HG03135 (cell line): ENCODE data around the gene LUZP2.

Source experiments
- ATAC-seq: cut with Tn5 transposase; IDR thresholded peaks from one replicate; pipeline ENCODE4 v1.9.1; 2021; ENCODE audit warnings: mild to moderate bottlenecking, moderate library complexity; ENCODE audit not compliant: unreplicated experiment

The LUZP2 gene

DNA sequence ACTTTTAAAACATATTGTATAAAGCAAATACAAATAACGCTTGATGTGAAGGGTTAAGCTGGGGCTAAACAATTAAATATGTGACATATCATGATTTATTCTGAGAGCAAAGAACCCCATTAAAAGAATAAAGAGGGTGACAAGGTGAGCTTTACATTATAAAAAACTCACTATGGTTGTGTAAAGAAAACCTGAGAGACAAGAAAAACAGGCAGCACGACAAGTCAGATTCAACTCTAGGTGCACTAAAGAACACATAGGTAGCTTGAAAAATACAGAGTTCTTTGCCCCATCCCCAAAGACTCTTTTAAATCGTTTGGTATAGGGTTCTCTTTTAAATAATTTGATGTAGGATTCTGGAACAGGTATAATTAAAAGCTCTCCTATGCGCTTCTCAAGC, 63.5 kb downstream of the LUZP2 start:
- ATAC-seq, result no peak

DNA sequence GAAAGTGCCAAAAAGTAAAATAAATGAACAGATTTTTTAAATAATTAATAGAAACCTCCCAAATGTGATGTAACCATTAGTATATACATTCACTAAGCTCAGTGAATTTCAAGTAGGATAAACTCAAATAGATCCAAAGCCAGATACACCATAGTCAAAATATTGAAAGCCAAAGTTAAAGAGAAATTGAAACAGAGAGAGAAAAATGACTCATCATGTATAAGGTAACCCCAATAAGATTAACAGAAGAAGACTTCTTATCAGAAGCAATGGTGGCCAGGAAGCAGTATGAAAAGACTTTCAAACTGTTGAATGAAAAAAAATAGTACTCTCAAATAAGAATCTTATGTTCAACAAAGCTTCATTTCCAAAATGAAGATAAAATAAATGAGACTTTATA, 70.5 kb downstream of the LUZP2 start:
- peak; percentile 83 for ATAC-seq

DNA sequence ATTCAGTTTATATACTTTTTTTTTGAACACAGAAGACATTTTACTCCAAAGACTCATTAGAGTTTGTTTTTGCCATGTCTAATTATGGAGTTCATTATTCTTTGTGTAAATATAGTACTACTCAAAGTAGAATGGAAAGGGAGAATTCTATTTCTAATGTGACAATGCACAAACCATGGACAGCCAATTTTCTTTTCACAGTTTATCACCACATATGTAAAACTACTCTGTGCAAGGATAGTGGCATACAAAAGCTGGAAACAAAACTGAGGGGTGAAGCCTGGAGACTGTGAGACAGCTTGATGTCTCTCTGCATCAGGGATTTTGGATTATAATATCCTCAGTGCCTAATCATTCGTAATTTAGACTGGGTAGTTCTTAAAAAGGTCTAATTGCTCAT, 75.5 kb downstream of the LUZP2 start:
- ATAC-seq, result no peak

DNA sequence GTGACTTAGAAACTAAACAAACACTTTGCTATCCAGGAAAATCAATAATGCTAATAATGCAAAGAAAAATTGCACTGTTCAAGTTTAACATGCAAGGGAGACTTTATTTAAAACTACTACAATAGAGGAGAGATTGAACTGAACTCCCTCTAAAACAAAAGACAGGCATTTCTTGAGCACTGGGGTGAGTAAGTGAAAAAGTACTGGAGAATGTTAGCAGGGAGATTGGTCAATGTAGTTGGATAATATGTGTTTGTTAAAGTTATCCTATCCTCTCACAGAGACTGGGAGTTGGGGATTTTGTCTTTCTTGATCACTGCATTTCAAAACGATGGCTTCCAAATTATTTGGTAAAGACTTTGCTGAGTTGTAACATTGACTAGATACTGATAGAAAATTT, 77.6 kb downstream of the LUZP2 start:
- ATAC-seq, result no peak

DNA sequence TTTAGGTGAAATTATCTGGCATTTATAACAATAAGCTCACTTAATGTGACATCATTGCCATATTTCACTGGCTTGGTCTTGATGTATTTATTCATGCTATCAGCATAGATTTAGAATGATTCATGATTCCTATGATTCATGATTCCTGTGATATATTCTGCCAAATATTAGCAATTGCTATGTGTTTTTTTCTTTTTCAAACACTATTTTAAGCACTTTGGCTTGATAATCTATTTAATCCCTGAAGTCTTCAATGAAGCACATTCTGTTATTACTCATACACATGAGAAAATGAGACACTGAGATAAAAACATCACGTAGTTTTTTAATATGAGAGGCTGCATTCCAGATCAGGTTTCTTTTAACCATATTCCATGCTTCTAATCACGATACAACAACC, 78.5 kb downstream of the LUZP2 start:
- ATAC-seq, result no peak

DNA sequence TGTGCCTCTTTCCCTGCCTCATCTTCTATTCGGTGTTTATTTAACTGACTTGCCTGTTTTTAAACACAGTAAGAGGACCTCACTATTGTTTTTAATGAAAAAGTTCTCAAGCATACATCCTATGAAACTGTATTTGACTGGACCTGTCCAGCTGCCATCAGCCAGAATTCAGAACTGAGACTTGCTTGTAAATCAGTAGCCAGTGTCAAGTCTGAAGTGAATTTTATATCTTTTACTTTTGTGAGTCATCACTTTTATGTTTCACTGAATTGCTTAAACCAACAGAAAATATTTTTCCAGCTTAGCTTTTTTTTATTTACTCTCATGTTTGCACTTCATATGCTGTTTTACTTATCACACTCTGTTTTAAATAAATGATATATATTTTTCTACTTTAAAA, 88.3 kb downstream of the LUZP2 start:
- ATAC-seq, result peak; percentile 63

DNA sequence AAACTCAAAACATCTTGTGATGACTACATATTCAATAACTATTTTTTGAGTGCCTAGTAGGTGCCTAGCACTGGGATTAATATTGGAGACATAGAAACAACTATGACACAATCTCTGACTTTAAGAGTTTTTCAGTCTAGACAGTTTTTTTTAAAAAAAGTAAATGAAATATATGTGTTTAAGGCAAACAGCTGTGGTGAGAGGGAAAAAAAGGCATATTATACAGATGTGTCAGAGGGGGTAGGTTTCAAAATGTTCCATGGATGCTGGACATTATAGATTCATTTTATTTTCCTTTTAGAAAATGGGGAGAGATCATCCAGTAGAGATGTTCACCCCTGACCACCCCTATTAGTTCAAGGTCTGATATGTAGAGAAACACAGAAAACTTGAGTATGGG, 90.8 kb downstream of the LUZP2 start:
- no peak for ATAC-seq

DNA sequence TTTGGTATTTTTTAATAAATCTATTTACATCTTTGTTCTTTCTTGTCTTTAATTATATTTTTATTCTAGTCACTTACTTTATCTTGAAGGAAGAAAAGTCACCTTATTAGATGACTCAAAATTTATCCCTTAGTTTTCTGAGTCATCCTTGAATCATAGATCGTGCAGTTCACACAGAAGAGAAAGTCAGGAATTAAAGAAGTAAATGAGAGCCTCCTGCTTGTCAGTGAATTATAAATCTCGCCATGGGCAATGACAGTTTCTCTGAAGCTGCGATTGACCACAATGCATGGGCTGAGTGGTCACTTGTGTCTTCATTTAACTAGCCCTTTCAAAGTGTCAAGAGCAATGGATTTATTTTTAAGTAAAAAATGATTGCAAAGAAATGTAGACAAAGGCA, 91.2 kb downstream of the LUZP2 start:
- no peak for ATAC-seq

DNA sequence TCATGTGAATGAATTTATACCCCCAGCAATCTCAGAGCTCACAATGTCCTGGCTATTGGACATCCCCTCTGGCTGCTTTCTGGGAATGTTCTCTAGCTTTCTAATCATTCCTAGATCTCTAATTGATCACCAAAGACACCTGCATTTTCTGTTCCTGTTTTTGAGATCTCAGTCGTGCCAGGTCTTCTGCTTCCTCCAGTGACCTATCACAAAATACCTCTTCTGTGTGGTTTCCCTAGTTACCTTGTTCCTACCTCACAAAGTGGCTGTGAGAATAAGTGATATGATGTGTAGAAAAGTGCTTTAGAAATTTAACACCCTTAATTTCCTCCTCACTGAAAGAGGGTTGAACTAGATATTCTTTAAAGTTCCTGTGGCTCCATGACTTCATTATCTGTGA, 92.2 kb downstream of the LUZP2 start:
- ATAC-seq, result no peak

DNA sequence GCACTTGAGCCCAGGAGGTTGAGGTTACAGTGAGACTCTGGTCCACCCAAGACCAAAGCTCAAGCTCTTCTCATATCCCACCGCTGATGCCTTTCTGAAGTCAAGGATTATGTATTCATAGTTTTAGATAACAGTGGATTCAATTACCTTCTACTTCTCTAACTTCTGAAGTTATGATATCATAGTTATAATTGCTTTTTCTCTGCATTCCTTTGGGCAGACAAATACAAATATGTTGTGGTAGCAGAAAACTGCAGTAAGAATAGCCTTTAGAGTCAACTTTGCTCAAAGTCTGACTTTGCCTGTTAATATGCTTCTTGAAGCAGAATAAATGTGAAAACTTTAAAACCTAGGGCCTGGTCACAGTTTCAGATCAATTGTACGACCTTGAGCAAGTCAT, 94.4 kb downstream of the LUZP2 start:
- no peak for ATAC-seq

DNA sequence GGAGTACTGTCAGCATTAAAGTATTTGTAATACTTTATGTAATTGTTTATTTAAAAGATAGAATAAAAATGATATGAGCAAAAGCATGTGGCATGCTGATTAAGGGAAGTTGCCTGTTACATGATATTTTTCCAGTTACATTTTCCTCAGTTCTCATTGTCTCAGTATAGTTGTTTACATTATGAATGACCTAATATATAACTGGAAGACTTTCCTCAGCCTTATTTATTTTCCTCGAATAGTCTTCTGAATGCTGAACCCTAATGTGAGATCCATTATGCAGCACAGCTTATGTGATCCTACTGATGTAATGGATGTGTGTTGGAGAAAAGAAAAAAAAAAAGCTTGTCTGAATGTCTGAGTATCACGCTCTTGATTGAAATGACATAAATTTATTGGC, 95.5 kb downstream of the LUZP2 start:
- ATAC-seq, result no peak

DNA sequence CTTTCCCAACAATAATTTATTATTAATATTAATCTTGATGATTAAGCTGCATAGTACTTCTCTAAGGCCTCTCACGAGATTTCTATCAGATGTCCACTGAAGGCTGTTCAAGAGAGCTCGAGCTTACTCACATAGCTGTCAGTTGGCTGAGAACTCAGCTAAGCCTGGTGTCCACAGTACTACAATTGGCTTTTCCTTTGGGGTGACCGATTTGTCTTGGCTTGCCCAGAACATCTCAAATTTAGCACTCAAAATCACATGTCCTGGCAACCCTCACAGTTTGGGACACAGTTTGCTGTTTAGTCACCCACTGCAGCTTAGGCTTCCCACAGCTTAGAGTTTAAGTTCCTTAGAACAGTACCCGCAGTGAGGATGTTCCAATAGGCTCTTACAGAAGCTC, 96.5 kb downstream of the LUZP2 start:
- ATAC-seq, result no peak

DNA sequence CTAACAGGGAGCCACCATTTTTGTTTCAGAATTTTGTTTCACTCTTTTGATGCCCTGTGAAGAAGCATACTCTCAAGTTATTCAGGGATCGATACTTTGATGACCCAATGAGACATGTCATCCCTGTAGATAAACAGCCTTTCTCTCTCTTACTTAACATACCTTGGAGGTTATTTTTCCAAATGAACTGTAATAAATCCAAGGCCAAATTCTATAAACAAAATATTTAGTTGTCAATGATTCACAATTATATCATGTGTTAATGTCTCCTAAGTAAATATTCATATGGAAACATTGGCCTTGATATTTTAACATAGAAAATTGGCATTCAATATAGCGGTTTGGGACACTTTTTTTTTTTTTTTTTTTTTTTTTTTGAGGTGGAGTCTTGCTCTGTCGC, 97.5 kb downstream of the LUZP2 start:
- ATAC-seq, result no peak

DNA sequence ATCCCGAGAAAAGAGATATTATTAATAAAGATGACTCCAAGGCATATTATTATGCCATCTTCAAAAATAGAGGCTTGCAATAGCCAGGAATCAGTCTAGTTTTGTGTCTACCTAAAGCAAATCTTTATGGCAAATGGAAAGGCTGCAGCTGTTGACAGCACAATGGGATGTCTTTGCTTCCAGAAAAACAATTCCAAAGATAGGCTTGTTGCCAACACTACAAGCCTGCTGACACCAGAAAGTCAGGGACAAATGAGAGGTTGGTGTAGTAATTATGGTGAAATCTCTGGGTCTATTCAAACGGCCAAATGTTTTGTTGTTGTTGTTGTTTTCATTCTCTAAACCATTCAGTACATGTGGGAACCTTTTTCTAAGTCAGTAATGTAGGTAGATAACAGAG, 101.8 kb downstream of the LUZP2 start:
- no peak for ATAC-seq

DNA sequence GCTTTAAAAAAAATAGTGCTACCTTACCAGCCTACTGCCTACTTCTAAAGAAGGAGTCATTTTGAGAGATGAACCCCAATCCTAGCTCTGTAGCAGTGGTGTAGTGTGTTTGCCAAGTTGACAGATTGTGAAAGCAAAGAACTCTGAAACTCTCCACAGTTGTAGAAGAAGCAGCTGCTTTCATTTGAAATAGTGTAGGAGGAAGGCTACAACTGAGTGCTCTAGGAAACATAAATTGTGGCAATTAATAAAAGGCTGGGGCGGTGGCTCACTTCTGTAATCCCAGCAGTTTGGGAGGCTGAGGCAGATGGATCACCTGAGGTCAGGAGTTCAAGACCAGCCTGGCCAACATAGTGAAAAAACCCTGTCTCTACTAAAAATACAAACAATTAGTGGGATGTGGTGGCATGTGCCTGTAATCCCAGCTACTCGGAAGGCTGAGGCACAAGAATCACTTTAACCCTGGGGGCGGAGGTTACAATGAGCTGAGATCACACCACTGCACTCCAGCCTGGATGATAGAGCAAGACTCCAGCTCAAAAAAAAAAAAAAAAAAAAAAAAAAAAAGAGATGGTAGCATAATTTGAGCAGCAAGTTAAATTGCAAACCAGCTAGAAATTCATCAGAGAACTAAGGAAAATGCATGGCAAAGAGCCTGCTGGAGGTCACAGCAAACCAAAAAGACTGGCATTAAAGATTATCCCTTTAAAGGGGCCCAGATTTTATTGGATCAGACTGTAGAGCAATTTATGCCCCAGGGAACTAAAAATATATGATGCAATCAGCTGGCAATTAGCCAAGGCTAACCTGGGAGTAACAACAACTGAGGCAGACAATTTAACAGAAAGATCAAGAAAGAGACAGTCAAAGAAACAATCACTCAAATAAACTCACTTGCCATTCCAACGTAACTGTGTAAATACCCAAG, 112.6 kb downstream of the LUZP2 start:
- no peak for ATAC-seq

DNA sequence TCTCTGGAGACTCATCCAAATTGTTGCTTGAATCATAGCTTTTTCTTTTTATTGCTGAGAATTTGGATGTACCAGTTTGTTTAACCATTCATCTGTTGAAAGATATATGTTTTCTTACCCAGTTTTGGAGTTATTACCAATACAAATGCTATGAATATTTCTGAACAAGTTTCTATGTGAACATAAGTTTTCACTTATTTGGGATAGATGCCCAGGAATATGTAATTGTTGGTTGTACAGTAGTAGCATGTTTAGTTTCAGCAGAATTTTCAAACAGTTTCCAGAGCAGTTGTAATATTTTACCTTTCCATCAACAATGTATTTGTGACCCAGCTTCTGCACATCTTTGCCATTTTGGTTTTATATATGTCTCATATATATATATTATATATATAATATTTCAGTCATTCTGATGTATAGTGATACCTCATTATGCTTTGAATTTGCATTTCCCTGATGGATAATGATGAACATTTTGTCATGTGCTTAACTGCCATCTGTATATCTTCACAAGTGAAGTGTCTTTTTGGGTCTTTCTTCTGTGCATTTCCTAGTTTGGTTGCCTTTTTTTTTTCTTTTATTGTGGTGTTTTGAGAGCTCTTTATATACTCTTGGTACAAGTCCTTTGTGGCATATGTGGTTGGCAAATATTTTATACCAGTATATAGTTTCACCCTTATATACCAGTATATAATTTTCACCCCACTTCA, 118.8 kb downstream of the LUZP2 start:
- ATAC-seq, result no peak

DNA sequence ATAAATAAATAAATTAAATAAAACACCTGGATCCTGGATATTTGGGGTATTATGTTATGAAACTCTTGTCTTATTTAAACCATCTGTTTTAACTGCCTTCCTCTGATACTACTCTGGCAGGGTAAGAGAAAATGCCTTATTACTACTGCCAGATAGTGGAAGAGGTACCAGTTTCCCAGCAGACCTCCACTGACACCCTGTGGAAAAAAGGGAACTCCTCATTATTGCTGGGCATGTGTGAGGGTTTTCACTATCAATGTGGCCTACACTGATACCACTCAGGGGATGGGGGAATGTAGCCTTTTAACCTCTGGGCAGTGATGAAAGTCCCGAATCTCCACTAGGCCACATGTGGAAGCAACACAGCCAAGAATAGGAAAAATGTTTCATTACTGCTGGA, 121.0 kb downstream of the LUZP2 start:
- no peak for ATAC-seq

DNA sequence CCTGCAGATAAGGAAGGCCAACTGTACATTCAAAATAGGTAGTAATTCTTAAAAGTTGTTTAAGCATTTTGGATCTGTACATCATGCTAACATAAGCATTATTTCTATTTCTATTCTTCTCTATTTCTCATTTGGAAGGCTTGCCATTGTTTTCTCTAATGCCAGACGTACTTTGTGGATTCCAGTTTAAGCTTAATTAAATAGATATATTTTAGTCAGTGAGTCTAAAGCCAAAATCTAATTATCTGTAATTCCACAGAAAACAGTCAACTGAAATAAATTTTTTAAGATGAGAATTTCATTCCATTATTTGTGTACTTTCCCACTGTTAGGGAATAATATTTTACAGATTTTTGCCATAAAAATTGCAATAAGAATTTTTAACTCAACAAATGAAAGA, 123.0 kb downstream of the LUZP2 start:
- ATAC-seq, result no peak

DNA sequence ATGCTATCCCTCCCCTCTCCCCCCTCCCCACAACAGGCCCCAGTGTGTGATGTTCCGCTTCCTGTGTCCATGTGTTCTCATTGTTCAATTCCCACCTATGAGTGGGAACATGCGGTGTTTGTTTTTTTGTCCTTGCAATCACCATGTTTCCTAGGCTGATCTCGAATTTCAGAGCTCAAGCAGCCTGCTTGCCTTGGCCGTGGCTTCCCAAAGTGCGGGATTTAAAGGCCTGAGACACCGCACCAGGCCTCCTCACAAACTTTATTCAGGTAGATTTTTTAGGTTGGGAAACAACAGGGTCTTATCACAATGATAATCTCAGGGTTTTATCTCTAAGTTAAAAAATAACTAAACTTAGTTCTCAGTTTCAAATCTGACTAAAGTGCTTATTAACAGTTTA, 125.4 kb downstream of the LUZP2 start:
- ATAC-seq, result no peak

DNA sequence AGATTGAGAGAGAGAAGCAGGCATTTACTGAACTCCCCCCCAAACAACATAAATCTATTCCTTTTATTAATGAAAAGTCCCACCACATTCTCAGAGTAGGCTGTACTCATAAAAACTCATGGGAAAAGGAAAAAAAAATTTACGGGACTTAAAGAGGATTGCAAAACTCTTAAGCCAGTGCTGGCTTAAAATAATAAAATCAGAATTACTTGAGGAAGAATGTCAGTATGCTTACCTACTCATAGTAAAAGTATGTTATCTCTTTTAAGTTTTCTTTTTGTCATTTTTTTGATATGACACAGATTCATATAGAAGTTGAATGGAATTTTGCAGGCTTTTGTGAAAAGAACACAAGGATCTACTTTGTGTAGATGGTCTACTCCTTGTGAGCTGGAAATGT, 126.3 kb downstream of the LUZP2 start:
- ATAC-seq, result no peak

DNA sequence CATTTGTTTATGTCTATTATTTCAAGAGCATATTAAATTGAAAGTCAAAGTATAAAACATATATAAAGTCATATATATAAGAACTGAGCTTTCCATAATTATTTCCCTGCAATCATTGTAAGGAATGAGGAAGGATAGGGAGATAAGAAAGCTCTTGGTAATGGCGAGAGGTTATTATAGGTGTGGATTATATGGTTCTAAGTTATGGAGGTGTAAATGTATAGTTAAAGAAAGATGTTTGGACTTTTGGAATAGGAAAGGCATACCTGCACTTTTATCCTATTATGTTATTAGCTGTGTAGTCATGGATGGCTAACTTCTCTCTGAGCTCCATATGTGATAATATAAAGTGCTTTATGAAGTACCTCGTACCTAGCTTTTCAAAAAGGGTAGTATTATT, 127.6 kb downstream of the LUZP2 start:
- ATAC-seq, result no peak

DNA sequence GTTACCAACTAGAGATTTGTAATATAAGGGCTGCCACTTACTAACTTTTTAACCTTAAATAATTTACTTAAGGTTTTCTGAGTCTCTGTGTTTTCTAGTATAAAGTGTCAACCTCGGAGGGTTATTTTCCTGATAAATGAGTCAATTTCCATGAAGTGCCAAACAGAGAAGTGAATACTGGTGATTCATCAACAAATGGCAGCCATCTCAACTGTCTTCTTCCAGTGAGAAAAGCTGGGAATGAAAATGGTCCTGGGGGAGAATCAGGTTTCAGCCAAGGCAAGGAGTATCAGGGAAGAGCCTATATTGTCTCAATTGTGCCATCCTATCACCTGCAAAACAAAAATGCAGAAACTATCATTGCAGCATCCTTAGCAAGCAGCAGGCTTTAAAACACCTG, 129.1 kb downstream of the LUZP2 start:
- ATAC-seq, result no peak
